Endothelial cell of umbilical vein (primary cell): Measurements from ENCODE around the gene ACYP2. TPM values are rescaled to one million over a fixed set of nuclear protein-coding genes. Genes with fewer than 3 reads are reported as not detected.
A peak's percentile ranks its signal among the peaks of the same experiment; 100 is the strongest.
"Not testable (repeated sequence)": the region's sequence is repeated elsewhere in the genome, so short reads cannot be mapped to it uniquely, and the experiment has no call there.

Source experiments
- BruUV-seq: library from RNA; stranded (reverse); fragments of 400-500 nt; replicated peaks from 2 replicates; lab custom pipeline; 2021; lab: Mats Ljungman, UMichigan
- CTCF ChIA-PET: fragments of 300-600, 350-600 bp; sonication (Branson Sonifier 250); formaldehyde crosslinking; loops from one replicate; lab custom pipeline; 2021; ENCODE audit warnings: antibody characterized with exemption, inconsistent platforms; lab: Charles Lee
- POLR2A ChIA-PET: fragments of 300-600, 350-600 bp; sonication (Branson Sonifier 250); formaldehyde crosslinking; loops from one replicate; lab custom pipeline; 2021; ENCODE audit warnings: antibody characterized with exemption, inconsistent platforms; lab: Charles Lee
- DNase-seq: peaks from one replicate; pipeline ENCODE4 v3.0.0-alpha.2; 2011; ENCODE audit warnings: low read depth, low spot score
- FAIRE-seq: peaks from 2 replicates; lab custom pipeline; 2011; peaks lifted over from hg19 to GRCh38; lab: Jason Lieb, UNC
- H2AFZ ChIP-seq: 2 replicates; pipeline ENCODE4 v1.6.0; 2012; ENCODE audit warnings: low read depth, low read length, control low read depth, inconsistent platforms
- H3K27ac ChIP-seq: 2 replicates; pipeline ENCODE4 v1.5.1; 2011; ENCODE audit warnings: low read depth, mild to moderate bottlenecking, control low read depth, low read length, moderate library complexity; ENCODE audit not compliant: insufficient read depth
- H3K27me3 ChIP-seq, 2 experiments: 2 replicates each; pipeline versions ENCODE4 v1.6.0 to v1.6.1; 2011; ENCODE audit warnings: low read length in 2 of 2, mixed read lengths in 1 of 2; ENCODE audit not compliant: control insufficient read depth in 2 of 2, insufficient read depth in 2 of 2
- H3K36me3 ChIP-seq, 2 experiments: 2 replicates in 1 of 2; 3 replicates in 1 of 2; pipeline ENCODE4 v1.5.1; 2011; ENCODE audit warnings: low read length in 2 of 2, mild to moderate bottlenecking in 1 of 2, moderate library complexity in 1 of 2; ENCODE audit not compliant: control insufficient read depth in 2 of 2, insufficient read depth in 2 of 2; ENCODE audit errors: extremely low read depth in 1 of 2
- H3K4me1 ChIP-seq: 3 replicates; pipeline ENCODE4 v1.5.1; 2011; ENCODE audit warnings: mild to moderate bottlenecking, low read length; ENCODE audit not compliant: control insufficient read depth, insufficient read depth; ENCODE audit errors: extremely low read depth
- H3K4me2 ChIP-seq: 2 replicates; pipeline ENCODE4 v1.6.1; 2011; ENCODE audit warnings: low read length, control low read depth, mixed read lengths; ENCODE audit not compliant: insufficient read depth
- H3K4me3 ChIP-seq, 3 experiments: fragments of 200-600 bp in 1 of 3; sonication (generic), shearing (Covaris generic) in 1 of 3; replicated peaks in 1 of 3; 2 replicates each; pipeline ENCODE4 v1.5.1; 2011 to 2016; ENCODE audit warnings: control low read depth in 3 of 3, low read length in 3 of 3, mild to moderate bottlenecking in 2 of 3, inconsistent platforms in 1 of 3, low read depth in 1 of 3, moderate library complexity in 1 of 3; ENCODE audit not compliant: insufficient read depth in 1 of 3
- H3K79me2 ChIP-seq: 2 replicates; pipeline ENCODE4 v1.6.0; 2012; ENCODE audit warnings: low read length, inconsistent platforms; ENCODE audit not compliant: control insufficient read depth, insufficient read depth
- H3K9ac ChIP-seq: replicated peaks from 2 replicates; pipeline ENCODE3; 2011; ENCODE audit warnings: low read length, control low read depth; ENCODE audit not compliant: insufficient read depth; ENCODE audit errors: extremely low read depth
- H3K9me1 ChIP-seq: replicated peaks from 3 replicates; pipeline ENCODE4 v1.6.0; 2011; ENCODE audit warnings: mild to moderate bottlenecking, low read length; ENCODE audit not compliant: control insufficient read depth, insufficient read depth; ENCODE audit errors: extremely low read depth
- H3K9me3 ChIP-seq: replicated peaks from 2 replicates; pipeline ENCODE4 v1.5.1; 2012; ENCODE audit warnings: low read length, inconsistent platforms; ENCODE audit not compliant: control insufficient read depth, insufficient read depth
- H4K20me1 ChIP-seq: replicated peaks from 2 replicates; pipeline ENCODE3; 2011; ENCODE audit warnings: mild to moderate bottlenecking, low read length; ENCODE audit not compliant: control insufficient read depth, insufficient read depth; ENCODE audit errors: extremely low read depth
- EZH2 ChIP-seq: IDR thresholded peaks from 2 replicates; pipeline ENCODE4 v1.6.1; 2012; ENCODE audit warnings: borderline replicate concordance, low read depth, mild to moderate bottlenecking, moderate library complexity, low read length, inconsistent platforms; ENCODE audit not compliant: severe bottlenecking
- FOS ChIP-seq: IDR thresholded peaks from 2 replicates; pipeline ENCODE4 v1.6.1; 2011; ENCODE audit warnings: mild to moderate bottlenecking, low read length, moderate library complexity, borderline replicate concordance; ENCODE audit not compliant: insufficient read depth
- GATA2 ChIP-seq: IDR thresholded peaks from 2 replicates; pipeline ENCODE4 v1.7.0; 2011; ENCODE audit warnings: low read depth, mild to moderate bottlenecking, moderate library complexity, mixed read lengths, low read length; ENCODE audit not compliant: insufficient read length, insufficient read depth
- JUN ChIP-seq: IDR thresholded peaks from 2 replicates; pipeline ENCODE4 v1.6.1; 2011; ENCODE audit warnings: borderline replicate concordance, low read depth; ENCODE audit not compliant: insufficient read length, insufficient read depth
- MAX ChIP-seq: IDR thresholded peaks from 2 replicates; pipeline ENCODE4 v1.6.1; 2011; ENCODE audit not compliant: insufficient read depth, insufficient read length
- MYC ChIP-seq: IDR thresholded peaks from one replicate; pipeline ENCODE4 v1.6.1; 2011; ENCODE audit warnings: mild to moderate bottlenecking, low read depth, low read length
- POLR2A ChIP-seq: IDR thresholded peaks from 2 replicates; pipeline ENCODE4 v1.6.1; 2012; ENCODE audit warnings: low read depth, mild to moderate bottlenecking, control low read depth, low read length
- dilution Hi-C: fragments of 300-500 bp; cut with MboI; formaldehyde crosslinking; loops from one replicate; pipeline ENCODE4 v1.15.0; 2019; ENCODE audit warnings: low sequenced_read_pairs; ENCODE audit not compliant: extremely low pct_ligation_motif_present
- intact Hi-C: fragments of 100-400 bp; cut with micrococcal nuclease; formaldehyde crosslinking; loops from one replicate; pipeline ENCODE4 v1.10.0; 2022
- polyA plus RNA-seq, 4 experiments: library from polyadenylated mRNA; depleted of rRNA in 3 of 4; stranded (reverse) in 3 of 4; unstranded in 1 of 4; fragments of >200 nt; gene quantifications; 2 replicates each; pipeline versions ENCODE4 v1.2.1 to v1.2.3, GENCODE V29; 2011 to 2012; ENCODE audit warnings: missing spikeins in 1 of 4
- total RNA-seq: library from RNA; stranded (reverse); gene quantifications from 2 replicates; pipeline ENCODE4 v1.2.3, GENCODE V29; 2021
- TF ChIP-seq, protein P1 (sequence below), 2 donors: IDR thresholded peaks; 1 replicate in 1 of 2; 2 replicates in 1 of 2; pipeline ENCODE4 v1.5.1; 2011; ENCODE audit warnings: low read length in 2 of 2, mild to moderate bottlenecking in 2 of 2, moderate library complexity in 2 of 2, control low read depth in 1 of 2, inconsistent platforms in 1 of 2, low read depth in 1 of 2; ENCODE audit not compliant: insufficient read depth in 1 of 2; ENCODE audit errors: extremely low read depth in 1 of 2

ACYP2 gene
- total and polyA plus RNA-seq, 2 donors (not counting 3 experiments of a cell fraction or from before 2014, with no cell fraction given): 3.9 to 7.9 TPM

DNA sequence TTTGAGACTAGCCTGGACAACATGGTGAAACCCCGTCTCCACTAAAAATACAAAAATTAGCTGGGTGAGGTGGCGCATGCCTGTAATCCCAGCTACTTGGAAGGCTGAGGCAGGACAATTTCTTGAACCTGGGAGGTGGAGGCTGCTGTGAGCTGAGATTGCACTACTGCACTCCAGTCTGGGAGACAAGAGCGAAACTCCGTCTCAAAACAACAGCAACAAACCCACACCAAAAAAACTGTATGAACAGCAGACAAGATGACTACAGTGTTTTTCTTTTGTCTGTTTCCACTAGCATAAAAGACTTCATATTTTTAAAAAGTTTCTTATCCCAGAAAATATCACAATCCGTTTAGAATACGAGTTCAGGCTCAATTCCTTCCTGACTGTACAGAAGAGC, 936 bp upstream of the ACYP2 start:
- H4K20me1 ChIP-seq, BruUV-seq, H3K9me1 ChIP-seq, H3K27ac ChIP-seq, DNase-seq, H3K9me3 ChIP-seq, dilution Hi-C loops, H3K27me3 ChIP-seq, H3K79me2 ChIP-seq, H3K4me1 ChIP-seq, H3K36me3 ChIP-seq, H3K9ac ChIP-seq: not testable (repeated sequence)
- peak overlapping the region; percentile 97 for H3K4me2 ChIP-seq
- peak; percentile 8 for FAIRE-seq
- intact Hi-C loops: loop anchor here (2.0 kb wide), 3 partner anchors 342 to 590 kb away; partner anchors contain the start of gene SPTBN1
- H3K4me3 ChIP-seq: peak overlapping the region in 1 of 3 experiments; percentile 74
- H2AFZ ChIP-seq: peak overlapping the region; percentile 97
- ChIA-PET CTCF (interaction anchor here (0.8 to 2.2 kb wide), 2 partner anchors 11 to 590 kb away, joined by 4 to 6 read pairs; no protein-coding TSS in a partner anchor), POLR2A (interaction anchor here (0.7 kb wide), 2 partner anchors 398 to 525 kb away, joined by 4 to 8 read pairs; no protein-coding TSS in a partner anchor)

GRCh38 chr2:54114936-54115283, 505 bp upstream of the ACYP2 start:
- dilution Hi-C loops: no loop called here
- intact Hi-C loops: loop anchor here (2.0 to 5.0 kb wide), 4 partner anchors 342 to 607 kb away; partner anchors contain the start of genes EML6 and SPTBN1
- FAIRE-seq (no peak), DNase-seq (no peak)
- Histone ChIP-seq H3K4me1 (peaks cover 6% of the 10 kb centered on the region), H3K9me1 (no peaks in the 10 kb centered on the region), H2AFZ (peak overlapping the region; percentile 97), H3K4me3 (peak overlapping the region; percentile 53 to 91 (median 74)), H3K36me3 (no peaks in the 10 kb centered on the region), H3K27ac (peak overlapping the region; percentile 93), H3K79me2 (no peaks in the 10 kb centered on the region), H4K20me1 (no peaks in the 10 kb centered on the region), H3K9ac (peak overlapping the region; percentile 100), H3K9me3 (peaks cover 3% of the 10 kb centered on the region), H3K27me3 (no peaks in the 10 kb centered on the region), H3K4me2 (peak overlapping the region; percentile 97)
- CTCF ChIA-PET: interaction anchor here (1.1 to 2.3 kb wide), 4 partner anchors 8 to 724 kb away, joined by 3 to 16 read pairs (median 5); no protein-coding TSS in a partner anchor
- no peak for TF ChIP-seq FOS
- TF ChIP-seq MYC: no peak
- no peak for TF ChIP-seq POLR2A
- TF ChIP-seq JUN: no peak
- no peak for TF ChIP-seq GATA2
- TF ChIP-seq, protein P1, sequence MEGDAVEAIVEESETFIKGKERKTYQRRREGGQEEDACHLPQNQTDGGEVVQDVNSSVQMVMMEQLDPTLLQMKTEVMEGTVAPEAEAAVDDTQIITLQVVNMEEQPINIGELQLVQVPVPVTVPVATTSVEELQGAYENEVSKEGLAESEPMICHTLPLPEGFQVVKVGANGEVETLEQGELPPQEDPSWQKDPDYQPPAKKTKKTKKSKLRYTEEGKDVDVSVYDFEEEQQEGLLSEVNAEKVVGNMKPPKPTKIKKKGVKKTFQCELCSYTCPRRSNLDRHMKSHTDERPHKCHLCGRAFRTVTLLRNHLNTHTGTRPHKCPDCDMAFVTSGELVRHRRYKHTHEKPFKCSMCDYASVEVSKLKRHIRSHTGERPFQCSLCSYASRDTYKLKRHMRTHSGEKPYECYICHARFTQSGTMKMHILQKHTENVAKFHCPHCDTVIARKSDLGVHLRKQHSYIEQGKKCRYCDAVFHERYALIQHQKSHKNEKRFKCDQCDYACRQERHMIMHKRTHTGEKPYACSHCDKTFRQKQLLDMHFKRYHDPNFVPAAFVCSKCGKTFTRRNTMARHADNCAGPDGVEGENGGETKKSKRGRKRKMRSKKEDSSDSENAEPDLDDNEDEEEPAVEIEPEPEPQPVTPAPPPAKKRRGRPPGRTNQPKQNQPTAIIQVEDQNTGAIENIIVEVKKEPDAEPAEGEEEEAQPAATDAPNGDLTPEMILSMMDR (IDR thresholded peaks at IDR 0.05; ENCODE audit: extremely low read depth in 1 of 2, insufficient read depth in 1 of 2, low read depth in 1 of 2, low read length in 2 of 2): no peak
- TF ChIP-seq EZH2: no peak
- no peak for TF ChIP-seq MAX
- POLR2A ChIA-PET: interaction anchor here (0.7 to 1.3 kb wide), 5 partner anchors 8 to 525 kb away, joined by 3 to 8 read pairs (median 3); no protein-coding TSS in a partner anchor
- no TSS peak for BruUV-seq

- H3K9me3 ChIP-seq, H2AFZ ChIP-seq, BruUV-seq, H3K79me2 ChIP-seq, H3K9ac ChIP-seq, H4K20me1 ChIP-seq, H3K36me3 ChIP-seq, H3K27me3 ChIP-seq, dilution Hi-C loops, H3K27ac ChIP-seq, H3K9me1 ChIP-seq, FAIRE-seq, H3K4me1 ChIP-seq, H3K4me3 ChIP-seq, DNase-seq: not testable (repeated sequence)
- ChIA-PET POLR2A (interaction anchor here (0.9 kb wide), 1 partner anchor 599 kb away, joined by 3 read pairs; no protein-coding TSS in a partner anchor), CTCF (interaction anchor here (1.0 to 2.3 kb wide), 2 partner anchors 10 to 386 kb away, joined by 4 to 16 read pairs; no protein-coding TSS in a partner anchor)
- intact Hi-C loops: loop anchor here (5.0 kb wide), 1 partner anchor 606 kb away; the partner anchor contains the start of gene EML6
- peak overlapping the region; percentile 97 for H3K4me2 ChIP-seq
Measured at GRCh38 chr2:54116598-54116997, 1.2 kb downstream of the ACYP2 start.
